CD4-positive, alpha-beta memory T cell (primary cell): ENCODE data around the gene KRT16. TPM values are rescaled to one million over a fixed set of nuclear protein-coding genes. Genes with fewer than 3 reads are reported as not detected.
"Not testable (repeated sequence)": the region's sequence is repeated elsewhere in the genome, so short reads cannot be mapped to it uniquely, and the experiment has no call there.

Experiments
- CTCF ChIA-PET: fragments of 350-600 bp; sonication (Branson Sonifier 250); formaldehyde crosslinking; loops from one replicate; lab custom pipeline; 2021; ENCODE audit warnings: inconsistent platforms; ENCODE audit not compliant: partially characterized antibody; lab: Charles Lee
- POLR2A ChIA-PET: fragments of 350-600 bp; sonication (Branson Sonifier 250); formaldehyde crosslinking; loops from one replicate; lab custom pipeline; 2021; ENCODE audit not compliant: partially characterized antibody; lab: Charles Lee
- DNase-seq, 5 donors: peaks; one replicate each; pipeline versions ENCODE4 v3.0.0 to v3.0.0-alpha.2; 2020 to 2022; ENCODE audit warnings: mixed read lengths in 1 of 5
- H3K27ac ChIP-seq: one replicate; pipeline ENCODE4 v1.7.0; 2013; ENCODE audit warnings: low read depth, low read length
- H3K27me3 ChIP-seq: 2 replicates; pipeline ENCODE4 v1.7.0; 2013; ENCODE audit warnings: mild to moderate bottlenecking, low read length, moderate library complexity; ENCODE audit not compliant: insufficient read depth
- H3K36me3 ChIP-seq: 2 replicates; pipeline ENCODE4 v1.7.0; 2013; ENCODE audit warnings: mild to moderate bottlenecking, low read length, moderate library complexity; ENCODE audit not compliant: insufficient read depth
- H3K4me1 ChIP-seq: 2 replicates; pipeline ENCODE4 v1.7.0; 2013; ENCODE audit warnings: mild to moderate bottlenecking, low read length, moderate library complexity; ENCODE audit not compliant: insufficient read depth
- H3K4me3 ChIP-seq, 2 donors: one replicate each; pipeline ENCODE4 v1.7.0; 2013; ENCODE audit warnings: low read length in 2 of 2, mild to moderate bottlenecking in 1 of 2
- H3K9me3 ChIP-seq, 2 donors: one replicate each; pipeline ENCODE4 v1.7.0; 2013; ENCODE audit warnings: low read length in 2 of 2, control low read depth in 1 of 2; ENCODE audit not compliant: control insufficient read depth in 1 of 2
- H3K27ac Mint-ChIP-seq, 7 donors: one replicate each; pipeline ENCODE4 v1.8.0; 2020 to 2021; ENCODE audit warnings: mixed read lengths in 7 of 7, mild to moderate bottlenecking in 6 of 7, inconsistent platforms in 3 of 7, moderate library complexity in 3 of 7
- H3K27me3 Mint-ChIP-seq, 2 donors: one replicate each; pipeline ENCODE4 v1.8.0; 2020 to 2021; ENCODE audit warnings: mixed read lengths in 2 of 2
- H3K36me3 Mint-ChIP-seq, 2 donors: one replicate each; pipeline ENCODE4 v1.8.0; 2020 to 2021; ENCODE audit warnings: mixed read lengths in 2 of 2, inconsistent platforms in 1 of 2, mild to moderate bottlenecking in 1 of 2
- H3K4me1 Mint-ChIP-seq, 4 donors: one replicate each; pipeline ENCODE4 v1.8.0; 2020 to 2021; ENCODE audit warnings: mixed read lengths in 4 of 4, mild to moderate bottlenecking in 1 of 4
- H3K4me3 Mint-ChIP-seq, 8 donors: one replicate each; pipeline ENCODE4 v1.8.0; 2020 to 2021; ENCODE audit warnings: mixed read lengths in 8 of 8, mild to moderate bottlenecking in 7 of 8, moderate library complexity in 6 of 8, inconsistent platforms in 3 of 8
- H3K9me3 Mint-ChIP-seq, 8 donors: one replicate each; pipeline ENCODE4 v1.8.0; 2020 to 2021; ENCODE audit warnings: mixed read lengths in 8 of 8, mild to moderate bottlenecking in 5 of 8, inconsistent platforms in 3 of 8, moderate library complexity in 1 of 8
- intact Hi-C: fragments of 100-400 bp; cut with micrococcal nuclease; formaldehyde crosslinking; loops from one replicate; pipeline ENCODE4 v1.15.1; 2023
- polyA plus RNA-seq, 2 donors: library from polyadenylated mRNA; unstranded; fragments of 300-500 nt; fragmentation: Illumina TruSeq; gene quantifications; one replicate each; pipeline ENCODE4 v1.2.3, GENCODE V29; 2021
- total RNA-seq, 2 experiments: library from RNA; stranded (reverse); gene quantifications; one replicate each; pipeline ENCODE4 v1.2.3, GENCODE V29; 2021

KRT16 gene
- total and polyA plus RNA-seq, 4 experiments from 2014 or later = not detected

DNA sequence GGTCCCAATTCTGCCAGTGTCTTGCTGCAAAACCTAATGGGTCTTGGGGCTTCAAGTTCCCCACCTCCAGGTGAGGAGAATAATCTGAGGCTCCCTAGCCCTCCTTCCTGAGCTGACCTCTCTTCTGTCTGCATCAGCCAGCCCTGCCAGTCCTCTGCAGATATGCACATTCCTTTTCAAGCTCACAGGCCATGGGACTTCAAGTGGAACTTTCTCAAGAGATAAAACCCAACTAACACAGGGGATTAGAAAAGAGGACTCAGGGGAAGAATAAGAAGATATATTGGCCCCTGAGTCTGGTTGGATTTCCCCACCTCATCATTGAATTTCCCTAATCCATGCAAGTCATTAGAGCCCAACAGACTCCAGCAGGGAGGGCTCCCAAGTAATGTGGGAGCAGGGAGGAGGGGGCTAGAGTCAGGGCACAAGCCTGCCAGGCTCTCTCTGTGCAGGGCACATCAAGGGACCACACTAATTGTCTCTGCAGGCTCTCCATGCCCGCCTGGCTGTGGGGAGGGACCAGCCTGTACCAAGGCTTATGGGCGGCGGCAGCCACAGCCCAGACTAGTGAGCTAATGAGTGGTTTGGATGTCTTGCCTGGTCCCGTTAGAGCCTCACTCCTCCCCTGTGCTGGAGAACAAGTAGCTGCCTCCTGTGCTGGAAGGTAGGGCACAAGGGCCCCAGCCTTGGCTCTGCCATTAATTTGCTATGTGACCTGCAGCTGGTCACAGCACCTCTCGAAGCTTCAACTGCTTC lies 27.1 kb downstream of the KRT16 start:
- no peak overlapping the region for H3K4me3 ChIP-seq
- H3K4me1 Mint-ChIP-seq = no peaks in the 10 kb centered on the region
- H3K27me3 ChIP-seq = no peaks in the 10 kb centered on the region
- H3K27ac ChIP-seq = no peak overlapping the region
- CTCF ChIA-PET = no interaction called here
- H3K27ac Mint-ChIP-seq = no peak overlapping the region
- intact Hi-C loops = no loop called here
- H3K9me3 Mint-ChIP-seq = no peaks in the 10 kb centered on the region
- peaks cover 9 to 31% of the 10 kb centered on the region in 2 donors for H3K27me3 Mint-ChIP-seq
- no peaks in the 10 kb centered on the region for H3K36me3 ChIP-seq
- no peaks in the 10 kb centered on the region for H3K9me3 ChIP-seq
- no peak overlapping the region for H3K4me3 Mint-ChIP-seq
- no peaks in the 10 kb centered on the region for H3K4me1 ChIP-seq
- POLR2A ChIA-PET = no interaction called here
- DNase-seq = no peak
- no peaks in the 10 kb centered on the region for H3K36me3 Mint-ChIP-seq

DNA sequence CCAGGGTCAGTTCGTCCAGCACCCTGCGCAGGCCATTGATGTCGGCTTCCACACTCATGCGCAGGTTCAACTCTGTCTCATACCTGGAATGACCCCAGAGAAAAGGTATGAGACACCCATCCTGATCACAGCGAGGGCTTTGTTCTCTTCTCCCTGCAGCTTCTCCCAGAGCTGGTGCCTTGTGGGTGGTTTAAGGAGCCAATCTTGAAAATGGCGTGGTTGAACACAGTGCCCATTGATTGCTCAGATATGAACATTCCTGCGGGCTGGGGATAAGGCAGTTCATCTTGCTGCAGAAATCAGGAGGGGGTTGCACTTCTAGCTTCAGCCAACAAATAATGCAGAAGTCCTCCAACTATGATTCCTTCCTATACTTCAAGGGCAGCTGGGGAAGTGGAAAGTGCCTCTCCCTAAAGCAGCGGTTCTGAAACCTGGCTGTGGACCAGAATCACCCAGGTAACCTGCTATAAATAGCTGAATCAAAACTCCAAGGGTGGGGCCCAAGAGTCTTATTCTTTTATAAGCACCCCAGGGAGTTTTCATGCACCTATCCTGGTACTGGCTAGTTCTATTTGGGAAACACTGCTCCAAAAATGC lies 28.1 kb downstream of the KRT16 start:
- intact Hi-C loops = not testable (repeated sequence)

DNA sequence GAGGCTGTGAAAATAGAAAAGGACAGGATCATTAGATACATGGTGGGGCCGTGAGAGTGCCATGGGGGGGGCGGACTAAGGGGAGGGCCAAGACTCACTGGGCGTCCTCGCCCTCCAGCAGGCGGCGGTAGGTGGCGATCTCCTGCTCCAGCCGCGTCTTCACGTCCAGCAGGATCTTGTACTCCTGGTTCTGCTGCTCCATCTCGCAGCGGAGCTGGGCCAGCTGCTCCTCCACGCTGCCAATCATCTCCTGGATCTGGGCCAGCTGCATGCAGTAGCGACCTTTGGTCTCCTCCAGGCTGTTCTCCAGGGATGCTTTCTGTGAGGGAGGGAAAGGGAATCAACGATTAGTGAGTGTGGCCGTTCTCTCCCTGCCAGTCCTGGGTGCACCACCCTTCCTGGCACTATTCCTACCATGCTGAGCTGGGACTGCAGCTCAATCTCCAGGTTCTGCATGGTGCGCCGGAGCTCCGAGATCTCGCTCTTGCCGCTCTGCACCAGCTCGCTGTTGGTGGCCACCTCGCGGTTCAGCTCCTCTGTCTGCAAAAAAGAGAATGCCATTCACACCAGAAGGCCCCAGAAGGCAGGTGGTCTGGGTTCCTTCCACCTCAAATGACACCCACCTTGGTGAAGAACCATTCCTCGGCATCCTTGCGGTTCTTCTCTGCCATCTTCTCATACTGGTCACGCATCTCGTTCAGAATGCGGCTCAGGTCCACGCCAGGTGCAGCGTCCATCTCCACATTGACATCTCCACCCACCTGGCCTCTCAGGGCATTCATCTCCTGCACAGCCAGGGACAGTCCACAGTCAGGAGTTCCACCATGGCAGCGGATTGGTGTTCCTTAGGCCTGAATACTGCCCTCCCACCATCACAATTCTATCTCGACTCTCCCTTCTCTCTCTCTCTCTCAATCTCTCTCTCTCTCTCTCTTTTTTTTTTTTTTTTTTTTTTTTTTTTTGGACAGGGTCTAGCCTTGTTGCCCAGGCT lies 29.1 kb downstream of the KRT16 start:
- Mint-ChIP-seq H3K4me1 (peaks cover 0 to 1% (median 0%) of the 10 kb centered on the region in 4 donors), H3K27me3 (peaks cover 7 to 36% of the 10 kb centered on the region in 2 donors), H3K4me3 (no peak overlapping the region), H3K36me3 (no peaks in the 10 kb centered on the region), H3K9me3 (no peaks in the 10 kb centered on the region), H3K27ac (no peak overlapping the region)
- ChIA-PET POLR2A (no interaction called here), CTCF (interaction anchor here (1.0 kb wide), 1 partner anchor 65 kb away, joined by 4 read pairs; no protein-coding TSS in a partner anchor)
- no peaks in the 10 kb centered on the region for H3K27me3 ChIP-seq
- H3K4me1 ChIP-seq = no peaks in the 10 kb centered on the region
- no peak overlapping the region for H3K4me3 ChIP-seq
- no peak overlapping the region for H3K27ac ChIP-seq
- no peak for DNase-seq
- no peaks in the 10 kb centered on the region for H3K36me3 ChIP-seq
- H3K9me3 ChIP-seq = no peaks in the 10 kb centered on the region
- intact Hi-C loops = no loop called here

More for the DNA sequence above, 28.1 kb downstream of the KRT16 start:
- H3K27ac ChIP-seq, H3K36me3 ChIP-seq, CTCF ChIA-PET, H3K9me3 ChIP-seq, H3K4me1 ChIP-seq, POLR2A ChIA-PET, DNase-seq, H3K27ac Mint-ChIP-seq, H3K4me1 Mint-ChIP-seq, H3K27me3 ChIP-seq, H3K9me3 Mint-ChIP-seq, H3K4me3 Mint-ChIP-seq, H3K4me3 ChIP-seq, H3K36me3 Mint-ChIP-seq: not testable (repeated sequence)
- H3K27me3 Mint-ChIP-seq = peaks cover 5 to 34% of the 10 kb centered on the region in 2 donors

DNA sequence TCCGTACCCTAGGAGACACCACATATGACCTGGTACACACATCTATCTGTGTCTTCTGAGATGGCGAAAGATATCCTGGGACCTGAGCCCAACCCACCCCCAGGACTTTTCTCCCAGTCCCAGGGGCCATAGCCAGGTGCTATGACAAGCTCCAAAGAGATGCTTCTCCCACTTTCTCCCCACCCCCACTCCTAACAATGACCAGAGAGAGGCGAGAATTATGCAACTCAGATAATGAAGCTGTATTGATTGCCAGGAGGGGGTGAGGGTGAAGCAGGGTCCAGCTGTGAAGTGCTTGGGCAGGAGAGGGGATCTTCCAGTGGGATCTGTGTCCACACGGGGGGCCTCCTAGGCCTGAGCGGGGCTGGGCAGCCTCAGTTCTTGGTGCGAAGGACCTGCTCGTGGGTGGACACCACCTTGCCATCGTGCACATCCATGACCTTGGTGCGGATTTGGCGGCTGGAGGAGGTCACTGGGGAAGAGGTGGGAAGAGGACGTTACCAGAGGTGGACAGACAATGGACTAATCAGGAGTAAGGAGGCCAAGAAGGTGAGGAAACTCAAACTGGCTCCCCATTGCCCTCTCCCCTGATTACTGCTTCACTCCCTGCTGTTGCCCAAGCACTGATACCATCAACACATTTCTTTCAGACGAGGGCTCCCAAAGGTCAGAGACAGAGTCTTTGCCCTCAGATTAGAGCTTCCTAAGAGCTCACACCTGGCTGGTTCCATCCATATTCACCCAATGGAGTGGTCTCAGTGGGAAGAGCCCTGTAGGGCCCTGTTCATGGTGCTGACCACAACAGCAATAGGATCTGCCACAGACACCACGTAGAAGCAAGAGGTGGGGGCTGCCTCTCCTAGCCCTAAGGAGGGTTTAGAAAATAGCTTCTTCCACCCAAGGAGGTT lies 30.3 kb downstream of the KRT16 start:
- H3K4me3 ChIP-seq, H3K36me3 ChIP-seq, H3K9me3 Mint-ChIP-seq, H3K27ac Mint-ChIP-seq, intact Hi-C loops, H3K27me3 ChIP-seq, H3K4me1 Mint-ChIP-seq, H3K9me3 ChIP-seq, H3K27ac ChIP-seq, POLR2A ChIA-PET, DNase-seq, H3K36me3 Mint-ChIP-seq, H3K4me3 Mint-ChIP-seq, H3K4me1 ChIP-seq: not testable (repeated sequence)
- CTCF ChIA-PET = interaction anchor here (1.0 to 1.5 kb wide), 2 partner anchors 33 to 66 kb away, joined by 4 to 9 read pairs; no protein-coding TSS in a partner anchor
- H3K27me3 Mint-ChIP-seq = peaks cover 10 to 40% of the 10 kb centered on the region in 2 donors

DNA sequence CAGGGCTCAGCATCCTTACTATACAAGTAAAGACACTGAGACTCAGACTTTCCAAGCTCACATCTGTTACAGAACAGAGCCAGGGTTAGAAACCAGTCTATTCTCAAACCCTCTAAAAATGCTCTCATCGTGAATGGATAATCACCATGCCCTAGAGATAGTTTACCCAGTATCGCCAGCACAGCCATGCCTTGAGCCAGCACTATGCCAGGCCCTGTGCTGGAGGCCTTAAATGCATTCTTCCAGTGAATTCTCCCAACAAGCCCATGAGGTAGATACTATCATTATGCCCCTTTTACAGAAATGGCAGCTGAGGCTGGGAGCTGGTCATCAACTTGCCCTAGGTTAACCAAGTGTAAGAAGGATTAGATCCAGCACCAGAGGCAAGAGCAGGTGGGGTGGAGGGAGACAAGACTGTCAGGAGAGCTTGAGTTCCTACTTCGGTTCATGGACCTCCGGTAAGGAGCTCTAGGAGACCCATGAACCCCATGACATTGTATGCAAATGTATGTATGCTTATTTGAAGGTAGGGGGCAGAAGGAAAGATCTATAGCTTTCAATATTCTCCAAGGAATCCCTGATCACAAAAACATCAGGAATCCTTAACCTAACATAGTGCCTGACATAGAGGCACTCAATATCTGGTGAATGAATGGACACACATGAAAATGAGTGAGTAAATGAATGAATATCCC lies 31.1 kb downstream of the KRT16 start:
- ChIA-PET CTCF (interaction anchor here (1.5 kb wide), 1 partner anchor 32 kb away, joined by 9 read pairs; no protein-coding TSS in a partner anchor), POLR2A (no interaction called here)
- Mint-ChIP-seq H3K9me3 (no peaks in the 10 kb centered on the region), H3K36me3 (no peaks in the 10 kb centered on the region), H3K27ac (no peak overlapping the region), H3K4me3 (no peak overlapping the region), H3K27me3 (peaks cover 15 to 40% of the 10 kb centered on the region in 2 donors), H3K4me1 (peaks cover 0 to 1% (median 0%) of the 10 kb centered on the region in 4 donors)
- intact Hi-C loops = no loop called here
- H3K9me3 ChIP-seq = no peaks in the 10 kb centered on the region
- no peak overlapping the region for H3K27ac ChIP-seq
- no peak overlapping the region for H3K4me3 ChIP-seq
- H3K36me3 ChIP-seq = no peaks in the 10 kb centered on the region
- no peaks in the 10 kb centered on the region for H3K27me3 ChIP-seq
- H3K4me1 ChIP-seq = no peaks in the 10 kb centered on the region
- DNase-seq = no peak

DNA sequence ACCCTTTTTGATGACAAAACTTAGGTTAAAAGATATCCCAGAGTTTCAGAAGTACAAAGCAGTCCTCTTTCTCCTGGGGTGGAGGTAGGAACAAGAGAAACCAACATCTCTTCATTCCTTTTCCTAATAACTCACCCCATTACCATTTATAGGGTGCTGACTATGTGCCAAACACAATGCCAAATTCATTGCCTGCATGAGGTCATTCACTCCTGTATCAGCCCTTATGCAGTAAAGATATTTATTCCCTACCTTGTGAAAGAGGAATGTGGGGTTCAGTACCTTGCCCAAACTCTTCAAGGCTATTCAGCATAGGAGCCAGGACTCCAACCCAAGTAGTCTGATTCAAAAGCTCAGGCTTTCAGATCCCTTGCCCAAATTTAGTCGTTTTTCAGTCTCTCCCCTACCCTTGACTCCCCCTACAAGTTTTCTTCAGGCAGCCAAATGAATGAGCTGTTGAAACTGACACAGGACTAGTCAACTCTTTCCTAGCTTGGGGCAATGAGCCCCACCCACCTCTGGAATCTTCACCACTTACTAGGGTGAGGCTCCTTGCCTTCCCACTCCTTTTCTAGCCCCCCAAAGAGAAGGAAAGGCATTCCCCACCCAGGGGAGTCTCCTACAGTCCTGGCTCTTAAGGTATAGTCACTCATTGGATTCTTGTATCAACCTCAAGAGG lies 31.7 kb downstream of the KRT16 start:
- no peaks in the 10 kb centered on the region for H3K27me3 ChIP-seq

More for the DNA sequence above, 31.7 kb downstream of the KRT16 start:
- H3K4me1 ChIP-seq = no peaks in the 10 kb centered on the region
- POLR2A ChIA-PET = no interaction called here
- no peak for DNase-seq
- CTCF ChIA-PET = interaction anchor here (1.5 kb wide), 1 partner anchor 32 kb away, joined by 9 read pairs; no protein-coding TSS in a partner anchor
- H3K36me3 Mint-ChIP-seq = no peaks in the 10 kb centered on the region
- peaks cover 0 to 1% (median 0%) of the 10 kb centered on the region in 4 donors for H3K4me1 Mint-ChIP-seq
- intact Hi-C loops = no loop called here
- no peaks in the 10 kb centered on the region for H3K36me3 ChIP-seq
- H3K27ac ChIP-seq = no peak overlapping the region
- peaks cover 18 to 36% of the 10 kb centered on the region in 2 donors for H3K27me3 Mint-ChIP-seq
- no peak overlapping the region for H3K4me3 ChIP-seq
- H3K27ac Mint-ChIP-seq = no peak overlapping the region
- no peaks in the 10 kb centered on the region for H3K9me3 ChIP-seq
- no peak overlapping the region for H3K4me3 Mint-ChIP-seq
- H3K9me3 Mint-ChIP-seq = no peaks in the 10 kb centered on the region
